HEK293 (cell line): ENCODE results near the gene BCAS3.

Source experiments
- CTCF ChIA-PET: fragments of 350-600 bp; formaldehyde crosslinking; extraction: SDS; loops from one replicate; lab custom pipeline; 2021; ENCODE audit warnings: antibody characterized with exemption; lab: Yijun Ruan, JAX
- POLR2A ChIA-PET: fragments of 300-600 bp; formaldehyde crosslinking; extraction: SDS; loops from one replicate; lab custom pipeline; 2020; ENCODE audit warnings: antibody characterized with exemption, inconsistent platforms; lab: Yijun Ruan, JAX
- H3K27ac ChIP-seq: fragments of 200-500 bp; sonication (Bioruptor generic); 2 replicates; pipeline ENCODE4 v1.5.1; 2014; ENCODE audit warnings: low read depth, low read length, control low read depth, inconsistent platforms; ENCODE audit errors: extremely low read depth
- H3K36me3 ChIP-seq, 2 experiments: fragments of 200-500 bp in 1 of 2; sonication (Bioruptor generic) in 1 of 2; 1 replicate in 1 of 2; 2 replicates in 1 of 2; pipeline ENCODE4 v1.5.1; 2014 to 2017; ENCODE audit warnings: inconsistent platforms in 2 of 2, low read length in 2 of 2; ENCODE audit not compliant: control insufficient read depth in 2 of 2, insufficient read depth in 1 of 2
- H3K4me1 ChIP-seq: fragments of 200-500 bp; sonication (Bioruptor generic); 2 replicates; pipeline ENCODE4 v1.5.1; 2014; ENCODE audit warnings: mild to moderate bottlenecking, low read length, inconsistent platforms; ENCODE audit not compliant: control insufficient read depth, insufficient read depth
- H3K4me3 ChIP-seq: 2 replicates; pipeline ENCODE4 v1.5.1; 2011; ENCODE audit warnings: low read depth, mild to moderate bottlenecking, control low read depth, low read length, moderate library complexity
- H3K9me3 ChIP-seq: fragments of 200-500 bp; sonication (Bioruptor generic); 2 replicates; pipeline ENCODE4 v1.5.1; 2014; ENCODE audit warnings: low read depth, low read length, inconsistent platforms; ENCODE audit not compliant: control insufficient read depth, insufficient read depth
- EGR2 ChIP-seq: fragments of 450-650 bp; formaldehyde crosslinking; IDR thresholded peaks from 2 replicates; pipeline ENCODE4 v1.5.1; 2016; ENCODE audit warnings: low read depth, missing biosample characterization, missing genetic modification characterization
- GLI2 ChIP-seq: fragments of 450-650 bp; formaldehyde crosslinking; IDR thresholded peaks from 2 replicates; pipeline ENCODE4; 2017; ENCODE audit warnings: missing biosample characterization, missing genetic modification characterization, low read depth, borderline replicate concordance
- GLIS2 ChIP-seq: fragments of 450-650 bp; formaldehyde crosslinking; IDR thresholded peaks from 2 replicates; pipeline ENCODE4 v1.5.1; 2016; ENCODE audit warnings: missing biosample characterization, missing genetic modification characterization
- KLF1 ChIP-seq: fragments of 450-650 bp; formaldehyde crosslinking; IDR thresholded peaks from 2 replicates; pipeline ENCODE4 v1.5.1; 2016; ENCODE audit warnings: missing biosample characterization, missing genetic modification characterization
- MZF1 ChIP-seq: fragments of 450-650 bp; formaldehyde crosslinking; IDR thresholded peaks from 2 replicates; pipeline ENCODE4 v1.5.1; 2017; ENCODE audit warnings: missing biosample characterization, missing genetic modification characterization, borderline replicate concordance
- OSR2 ChIP-seq: fragments of 450-650 bp; formaldehyde crosslinking; IDR thresholded peaks from 2 replicates; pipeline ENCODE4 v1.5.1; 2016; ENCODE audit warnings: missing biosample characterization, missing genetic modification characterization
- REPIN1 ChIP-seq: fragments of 450-650 bp; formaldehyde crosslinking; IDR thresholded peaks from 2 replicates; pipeline ENCODE4 v1.5.1; 2017; ENCODE audit warnings: missing biosample characterization, missing genetic modification characterization, low read depth
- SP7 ChIP-seq: fragments of 450-650 bp; formaldehyde crosslinking; IDR thresholded peaks from 2 replicates; pipeline ENCODE4 v1.5.1; 2016; ENCODE audit warnings: missing biosample characterization, missing genetic modification characterization
- ZFP3 ChIP-seq: fragments of 450-650 bp; formaldehyde crosslinking; IDR thresholded peaks from 2 replicates; pipeline ENCODE4 v1.5.1; 2016; ENCODE audit warnings: low read depth, missing biosample characterization, missing genetic modification characterization
- ZNF10 ChIP-seq: fragments of 450-650 bp; formaldehyde crosslinking; IDR thresholded peaks from 2 replicates; pipeline ENCODE4 v1.5.1; 2017; ENCODE audit warnings: missing biosample characterization, missing genetic modification characterization
- ZNF121 ChIP-seq: fragments of 450-650 bp; formaldehyde crosslinking; IDR thresholded peaks from 2 replicates; pipeline ENCODE4 v1.5.1; 2016; ENCODE audit warnings: missing biosample characterization, missing genetic modification characterization
- ZNF138 ChIP-seq: fragments of 450-650 bp; formaldehyde crosslinking; IDR thresholded peaks from 2 replicates; pipeline ENCODE4 v1.5.1; 2016; ENCODE audit warnings: missing biosample characterization, missing genetic modification characterization, borderline replicate concordance
- ZNF248 ChIP-seq: fragments of 450-650 bp; formaldehyde crosslinking; IDR thresholded peaks from 2 replicates; pipeline ENCODE4 v1.5.1; 2017; ENCODE audit warnings: missing biosample characterization, missing genetic modification characterization
- ZNF292 ChIP-seq: fragments of 450-650 bp; formaldehyde crosslinking; IDR thresholded peaks from 2 replicates; pipeline ENCODE4 v1.5.1; 2016; ENCODE audit warnings: low read depth, missing biosample characterization, missing genetic modification characterization, borderline replicate concordance
- ZNF302 ChIP-seq: fragments of 450-650 bp; formaldehyde crosslinking; IDR thresholded peaks from 2 replicates; pipeline ENCODE4 v1.5.1; 2016; ENCODE audit warnings: missing biosample characterization, missing genetic modification characterization, low read depth
- ZNF404 ChIP-seq: fragments of 450-650 bp; formaldehyde crosslinking; IDR thresholded peaks from 2 replicates; pipeline ENCODE4 v1.5.1; 2017; ENCODE audit warnings: missing biosample characterization, missing genetic modification characterization
- ZNF514 ChIP-seq: fragments of 450-650 bp; formaldehyde crosslinking; IDR thresholded peaks from 2 replicates; pipeline ENCODE4 v1.5.1; 2016; ENCODE audit warnings: missing biosample characterization, missing genetic modification characterization
- ZNF585B ChIP-seq: fragments of 450-650 bp; formaldehyde crosslinking; IDR thresholded peaks from 2 replicates; pipeline ENCODE4 v1.5.1; 2016; ENCODE audit warnings: missing biosample characterization, missing genetic modification characterization
- ZNF677 ChIP-seq: fragments of 450-650 bp; IDR thresholded peaks from 2 replicates; pipeline ENCODE4 v1.5.0; 2018; ENCODE audit warnings: missing biosample characterization, mild to moderate bottlenecking, missing genetic modification characterization, moderate library complexity
- ZNF747 ChIP-seq: fragments of 450-650 bp; formaldehyde crosslinking; IDR thresholded peaks from 2 replicates; pipeline ENCODE4 v1.5.1; 2016; ENCODE audit warnings: missing biosample characterization, missing genetic modification characterization
- ZSCAN23 ChIP-seq: fragments of 450-650 bp; formaldehyde crosslinking; IDR thresholded peaks from 2 replicates; pipeline ENCODE4 v1.5.1; 2016; ENCODE audit warnings: missing biosample characterization, missing genetic modification characterization
- TF ChIP-seq, protein P1 (sequence below): fragments of 450-650 bp; formaldehyde crosslinking; IDR thresholded peaks from 2 replicates; pipeline ENCODE4 v1.5.1; 2016; ENCODE audit warnings: missing biosample characterization, missing genetic modification characterization
- TF ChIP-seq, protein P2 (sequence below): fragments of 450-650 bp; IDR thresholded peaks from 2 replicates; pipeline ENCODE4 v1.5.1; 2018; ENCODE audit warnings: missing biosample characterization, mild to moderate bottlenecking, missing genetic modification characterization
- TF ChIP-seq, protein P3 (sequence below): fragments of 450-650 bp; formaldehyde crosslinking; IDR thresholded peaks from 2 replicates; pipeline ENCODE4 v1.5.1; 2017; ENCODE audit warnings: missing biosample characterization, missing genetic modification characterization
- TF ChIP-seq, protein P4 (sequence below): fragments of 450-650 bp; formaldehyde crosslinking; IDR thresholded peaks from 2 replicates; pipeline ENCODE4 v1.5.1; 2016; ENCODE audit warnings: missing biosample characterization, missing genetic modification characterization

The BCAS3 gene

DNA sequence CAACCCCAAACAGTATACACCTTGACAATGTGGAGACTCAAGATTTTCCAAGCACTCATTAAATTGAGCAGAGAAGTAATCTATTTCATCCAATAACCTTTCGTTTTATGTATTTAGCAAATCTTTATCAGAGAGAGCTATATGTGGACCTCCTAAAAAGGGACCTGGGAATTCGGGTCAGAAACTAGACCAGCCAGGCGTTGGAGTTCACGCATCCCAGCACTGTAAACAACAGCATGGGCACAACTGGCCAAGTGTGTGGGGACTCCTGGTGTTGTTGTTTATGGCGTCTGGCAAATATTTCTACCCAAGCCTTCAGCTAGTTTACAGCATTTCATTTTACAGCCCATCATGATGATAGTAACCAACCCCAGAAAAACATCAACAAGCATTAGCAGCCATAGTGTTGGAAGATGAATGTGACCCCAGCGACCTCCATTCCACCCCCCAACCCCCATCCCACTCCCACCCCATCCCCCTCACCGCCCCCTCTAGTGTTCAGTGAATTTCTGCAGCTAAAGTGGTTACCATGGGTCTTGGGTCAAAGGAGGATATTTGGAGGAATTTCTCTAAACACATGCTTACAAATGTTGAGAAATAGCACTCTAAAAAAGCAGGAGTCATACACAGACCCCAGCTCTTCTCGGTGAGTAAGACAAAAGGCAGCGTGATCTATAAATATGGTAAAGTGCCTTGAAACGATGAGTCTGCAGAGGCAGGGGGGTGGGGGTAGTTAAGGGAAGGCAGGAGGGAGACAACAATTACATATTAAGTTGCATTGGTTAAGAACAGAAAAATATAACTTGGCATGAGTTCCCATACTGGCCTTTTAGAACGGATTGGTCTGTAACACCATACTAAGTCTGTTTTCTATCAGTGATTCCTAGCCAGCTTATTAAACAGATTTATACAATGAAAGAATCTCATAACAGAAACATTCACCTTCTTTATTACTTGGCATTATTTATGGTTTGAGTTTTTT lies 630.5 kb downstream of the BCAS3 start:
- Histone ChIP-seq H3K27ac (no peak overlapping the region), H3K4me3 (no peak overlapping the region), H3K9me3 (no peaks in the 10 kb centered on the region), H3K36me3 (no peaks in the 10 kb centered on the region), H3K4me1 (no peaks in the 10 kb centered on the region)
- TF ChIP-seq ZSCAN23 (tag by site-specific recombination): no peak
- TF ChIP-seq ZNF585B (tag by site-specific recombination): no peak
- TF ChIP-seq, protein P1, sequence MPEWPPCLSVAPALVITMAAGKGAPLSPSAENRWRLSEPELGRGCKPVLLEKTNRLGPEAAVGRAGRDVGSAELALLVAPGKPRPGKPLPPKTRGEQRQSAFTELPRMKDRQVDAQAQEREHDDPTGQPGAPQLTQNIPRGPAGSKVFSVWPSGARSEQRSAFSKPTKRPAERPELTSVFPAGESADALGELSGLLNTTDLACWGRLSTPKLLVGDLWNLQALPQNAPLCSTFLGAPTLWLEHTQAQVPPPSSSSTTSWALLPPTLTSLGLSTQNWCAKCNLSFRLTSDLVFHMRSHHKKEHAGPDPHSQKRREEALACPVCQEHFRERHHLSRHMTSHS (tag by site-specific recombination): no peak
- TF ChIP-seq, protein P2, sequence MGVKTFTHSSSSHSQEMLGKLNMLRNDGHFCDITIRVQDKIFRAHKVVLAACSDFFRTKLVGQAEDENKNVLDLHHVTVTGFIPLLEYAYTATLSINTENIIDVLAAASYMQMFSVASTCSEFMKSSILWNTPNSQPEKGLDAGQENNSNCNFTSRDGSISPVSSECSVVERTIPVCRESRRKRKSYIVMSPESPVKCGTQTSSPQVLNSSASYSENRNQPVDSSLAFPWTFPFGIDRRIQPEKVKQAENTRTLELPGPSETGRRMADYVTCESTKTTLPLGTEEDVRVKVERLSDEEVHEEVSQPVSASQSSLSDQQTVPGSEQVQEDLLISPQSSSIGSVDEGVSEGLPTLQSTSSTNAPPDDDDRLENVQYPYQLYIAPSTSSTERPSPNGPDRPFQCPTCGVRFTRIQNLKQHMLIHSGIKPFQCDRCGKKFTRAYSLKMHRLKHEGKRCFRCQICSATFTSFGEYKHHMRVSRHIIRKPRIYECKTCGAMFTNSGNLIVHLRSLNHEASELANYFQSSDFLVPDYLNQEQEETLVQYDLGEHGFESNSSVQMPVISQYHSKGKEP (tag by site-specific recombination): no peak
- no peak for TF ChIP-seq REPIN1 (tag by site-specific recombination)
- no peak for TF ChIP-seq GLIS2 (tag by site-specific recombination)
- no peak for TF ChIP-seq OSR2 (tag by site-specific recombination)
- TF ChIP-seq MZF1 (tag by site-specific recombination): no peak
- no peak for TF ChIP-seq ZNF747 (tag by site-specific recombination)
- TF ChIP-seq ZNF292 (tag by site-specific recombination): no peak
- no peak for TF ChIP-seq ZNF121 (tag by site-specific recombination)
- no peak for TF ChIP-seq ZNF514 (tag by site-specific recombination)
- TF ChIP-seq ZNF302 (tag by site-specific recombination): no peak
- TF ChIP-seq EGR2: no peak
- TF ChIP-seq ZNF248 (tag by site-specific recombination): no peak
- ChIA-PET POLR2A (no interaction called here), CTCF (interaction anchor here (0.6 to 1.1 kb wide), 5 partner anchors 8 to 299 kb away, joined by 3 to 4 read pairs (median 3); no protein-coding TSS in a partner anchor)

DNA sequence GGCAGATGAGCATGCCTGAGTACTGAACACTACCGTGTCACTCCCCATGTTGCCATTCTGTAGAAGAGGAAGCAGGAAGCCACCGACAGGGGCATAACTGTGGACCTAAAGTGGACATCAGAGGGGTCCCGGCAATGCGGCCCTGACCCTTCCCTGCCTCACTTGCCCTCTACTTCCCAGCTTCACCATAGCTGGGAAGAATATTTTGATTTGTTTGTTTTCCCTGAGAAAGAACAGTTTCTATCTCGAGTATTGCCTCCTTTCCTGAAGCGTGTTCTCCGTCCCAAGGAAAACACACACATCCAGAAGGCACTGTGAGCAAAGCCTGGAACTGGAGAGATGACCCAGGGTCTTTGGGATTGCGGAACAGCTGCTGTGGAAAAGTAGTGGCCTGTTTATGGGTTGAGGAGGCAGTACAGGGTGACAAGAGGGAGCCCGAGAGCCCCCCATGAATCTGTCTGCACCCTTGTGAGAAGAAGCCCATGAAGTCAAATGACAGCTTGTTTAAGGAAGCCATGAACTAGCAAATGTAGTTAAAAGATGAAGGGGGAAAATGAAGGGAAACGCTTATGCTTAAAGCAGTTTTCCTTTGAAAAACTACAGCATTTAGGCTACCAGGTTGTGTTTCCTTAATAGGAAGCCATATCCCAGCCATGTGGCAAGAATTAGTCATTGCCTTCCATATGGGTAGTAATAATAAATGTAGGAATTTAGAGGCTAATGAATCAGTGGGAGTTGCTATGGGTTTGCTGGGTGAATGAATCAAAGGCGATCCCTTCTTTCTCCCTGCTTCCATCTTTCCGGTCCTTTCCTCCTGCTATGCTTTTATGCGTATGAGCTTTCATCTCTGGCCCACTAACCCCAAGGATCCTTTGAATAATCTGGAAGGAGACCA lies 632.0 kb downstream of the BCAS3 start:
- POLR2A ChIA-PET: interaction anchor here (0.5 kb wide), 1 partner anchor 78 kb away, joined by 8 read pairs; no protein-coding TSS in a partner anchor
- H3K4me3 ChIP-seq: no peak overlapping the region
- peaks cover 5% of the 10 kb centered on the region for H3K4me1 ChIP-seq
- H3K9me3 ChIP-seq: no peaks in the 10 kb centered on the region
- CTCF ChIA-PET: interaction anchor here (0.5 to 1.2 kb wide), 5 partner anchors 8 to 301 kb away, joined by 3 to 4 read pairs (median 3); no protein-coding TSS in a partner anchor
- no peaks in the 10 kb centered on the region for H3K36me3 ChIP-seq
- H3K27ac ChIP-seq: no peak overlapping the region
- no peak for TF ChIP-seq MZF1 (tag by site-specific recombination)
- TF ChIP-seq ZNF404 (tag by site-specific recombination): no peak
- TF ChIP-seq, protein P3, sequence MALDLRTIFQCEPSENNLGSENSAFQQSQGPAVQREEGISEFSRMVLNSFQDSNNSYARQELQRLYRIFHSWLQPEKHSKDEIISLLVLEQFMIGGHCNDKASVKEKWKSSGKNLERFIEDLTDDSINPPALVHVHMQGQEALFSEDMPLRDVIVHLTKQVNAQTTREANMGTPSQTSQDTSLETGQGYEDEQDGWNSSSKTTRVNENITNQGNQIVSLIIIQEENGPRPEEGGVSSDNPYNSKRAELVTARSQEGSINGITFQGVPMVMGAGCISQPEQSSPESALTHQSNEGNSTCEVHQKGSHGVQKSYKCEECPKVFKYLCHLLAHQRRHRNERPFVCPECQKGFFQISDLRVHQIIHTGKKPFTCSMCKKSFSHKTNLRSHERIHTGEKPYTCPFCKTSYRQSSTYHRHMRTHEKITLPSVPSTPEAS (tag by site-specific recombination): no peak
- TF ChIP-seq ZNF10 (tag by site-specific recombination): no peak
- TF ChIP-seq, protein P4, sequence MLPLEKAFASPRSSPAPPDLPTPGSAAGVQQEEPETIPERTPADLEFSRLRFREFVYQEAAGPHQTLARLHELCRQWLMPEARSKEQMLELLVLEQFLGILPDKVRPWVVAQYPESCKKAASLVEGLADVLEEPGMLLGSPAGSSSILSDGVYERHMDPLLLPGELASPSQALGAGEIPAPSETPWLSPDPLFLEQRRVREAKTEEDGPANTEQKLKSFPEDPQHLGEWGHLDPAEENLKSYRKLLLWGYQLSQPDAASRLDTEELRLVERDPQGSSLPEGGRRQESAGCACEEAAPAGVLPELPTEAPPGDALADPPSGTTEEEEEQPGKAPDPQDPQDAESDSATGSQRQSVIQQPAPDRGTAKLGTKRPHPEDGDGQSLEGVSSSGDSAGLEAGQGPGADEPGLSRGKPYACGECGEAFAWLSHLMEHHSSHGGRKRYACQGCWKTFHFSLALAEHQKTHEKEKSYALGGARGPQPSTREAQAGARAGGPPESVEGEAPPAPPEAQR (tag by site-specific recombination): no peak
- no peak for TF ChIP-seq KLF1 (tag by site-specific recombination)
- no peak for TF ChIP-seq GLI2 (tag by site-specific recombination)
- TF ChIP-seq ZNF677 (tag by site-specific recombination): no peak
- TF ChIP-seq ZFP3 (tag by site-specific recombination): no peak
- no peak for TF ChIP-seq ZNF121 (tag by site-specific recombination)
- TF ChIP-seq SP7 (tag by site-specific recombination): no peak
- no peak for TF ChIP-seq ZNF138 (tag by site-specific recombination)
